ENCODE measurements around the gene CLEC10A. TPM values are rescaled to one million over a fixed set of nuclear protein-coding genes. Genes with fewer than 3 reads are reported as not detected.
"Not testable (repeated sequence)": the region's sequence is repeated elsewhere in the genome, so short reads cannot be mapped to it uniquely, and the experiment has no call there.

Gene CLEC10A
- total RNA-seq, 4 donors from 2014 or later = 1.8 to 9.9 (median 5.6) TPM

DNA sequence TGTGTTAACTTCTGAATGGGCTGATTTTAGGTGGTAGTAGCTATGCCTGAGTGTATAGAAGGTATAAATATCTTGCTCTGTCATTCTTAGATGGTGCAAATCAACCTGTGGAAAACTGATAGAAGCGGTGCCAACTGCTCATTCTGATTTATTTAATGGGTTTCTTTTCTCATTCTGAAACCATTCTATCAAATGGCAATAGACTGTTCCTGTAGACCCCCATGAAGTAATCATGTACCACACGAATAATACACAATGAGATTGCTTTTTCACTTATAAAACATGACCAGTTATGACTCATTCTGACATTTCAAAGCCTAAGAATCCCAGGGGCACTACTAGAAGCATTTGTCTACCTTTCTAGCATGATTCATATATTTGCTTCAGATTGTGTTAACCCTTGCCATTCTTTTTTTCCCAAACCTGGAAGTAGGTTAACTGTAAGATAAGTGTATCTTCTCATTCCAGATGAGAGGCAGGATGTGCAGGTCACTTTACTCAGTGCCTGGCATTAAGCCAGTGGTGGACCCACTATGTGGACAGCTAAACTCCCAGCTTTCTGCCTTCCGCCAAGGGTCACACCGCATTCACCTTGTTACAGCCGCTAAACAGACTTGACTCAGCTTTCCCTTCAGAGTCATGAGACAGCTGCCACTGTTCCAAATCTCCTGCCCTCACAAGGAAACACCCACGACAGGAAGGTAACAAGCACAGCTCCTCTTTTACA lies 19.7 kb downstream of the CLEC10A start:
- no peak for DNase-seq
- TF ChIP-seq, protein P1, sequence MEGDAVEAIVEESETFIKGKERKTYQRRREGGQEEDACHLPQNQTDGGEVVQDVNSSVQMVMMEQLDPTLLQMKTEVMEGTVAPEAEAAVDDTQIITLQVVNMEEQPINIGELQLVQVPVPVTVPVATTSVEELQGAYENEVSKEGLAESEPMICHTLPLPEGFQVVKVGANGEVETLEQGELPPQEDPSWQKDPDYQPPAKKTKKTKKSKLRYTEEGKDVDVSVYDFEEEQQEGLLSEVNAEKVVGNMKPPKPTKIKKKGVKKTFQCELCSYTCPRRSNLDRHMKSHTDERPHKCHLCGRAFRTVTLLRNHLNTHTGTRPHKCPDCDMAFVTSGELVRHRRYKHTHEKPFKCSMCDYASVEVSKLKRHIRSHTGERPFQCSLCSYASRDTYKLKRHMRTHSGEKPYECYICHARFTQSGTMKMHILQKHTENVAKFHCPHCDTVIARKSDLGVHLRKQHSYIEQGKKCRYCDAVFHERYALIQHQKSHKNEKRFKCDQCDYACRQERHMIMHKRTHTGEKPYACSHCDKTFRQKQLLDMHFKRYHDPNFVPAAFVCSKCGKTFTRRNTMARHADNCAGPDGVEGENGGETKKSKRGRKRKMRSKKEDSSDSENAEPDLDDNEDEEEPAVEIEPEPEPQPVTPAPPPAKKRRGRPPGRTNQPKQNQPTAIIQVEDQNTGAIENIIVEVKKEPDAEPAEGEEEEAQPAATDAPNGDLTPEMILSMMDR (IDR thresholded peaks at IDR 0.05) = no peak
- no peak for TF ChIP-seq POLR2A (IDR thresholded peaks at IDR 0.05)
- H3K27ac ChIP-seq = no peak overlapping the region
- H3K9me3 ChIP-seq = no peaks in the 10 kb centered on the region
- no peak overlapping the region for H3K4me3 ChIP-seq
- no peaks in the 10 kb centered on the region for H3K4me1 ChIP-seq
- H3K27me3 ChIP-seq = no peaks in the 10 kb centered on the region
- H3K36me3 ChIP-seq = no peaks in the 10 kb centered on the region

DNA sequence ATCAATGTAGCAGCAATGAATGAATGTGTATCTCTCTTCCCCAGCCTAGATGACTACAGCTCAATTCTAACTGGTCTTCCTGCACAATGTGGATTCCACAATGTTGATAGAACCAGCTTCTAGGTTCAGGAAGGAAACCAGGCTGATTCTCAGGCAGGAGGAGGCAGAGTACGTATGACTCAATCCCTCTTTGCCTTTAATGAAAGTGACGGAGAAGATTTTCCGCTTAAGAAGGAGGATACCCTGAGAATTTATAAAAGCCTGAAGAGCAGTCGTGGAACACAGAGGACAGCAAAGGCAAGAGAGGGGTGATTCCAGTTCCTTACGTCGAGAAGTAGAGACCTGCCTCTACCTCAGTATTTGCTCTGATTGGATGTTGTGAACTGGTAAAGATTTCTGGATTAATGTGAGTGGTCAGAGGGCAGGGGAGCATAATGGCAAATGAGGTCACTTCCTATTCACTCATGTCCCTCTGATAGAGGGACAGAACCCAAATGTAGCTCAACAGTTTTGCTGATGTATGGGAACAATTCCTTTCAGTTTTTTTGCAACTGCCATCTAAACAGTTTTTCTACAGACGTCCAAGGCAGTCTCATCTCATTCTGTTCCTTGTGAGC lies 21.1 kb downstream of the CLEC10A start:
- H3K4me1 ChIP-seq = no peaks in the 10 kb centered on the region
- TF ChIP-seq, protein P1 (IDR thresholded peaks at IDR 0.05) = no peak
- no peak for TF ChIP-seq POLR2A (IDR thresholded peaks at IDR 0.05)
- no peak overlapping the region for H3K4me3 ChIP-seq
- no peaks in the 10 kb centered on the region for H3K36me3 ChIP-seq
- no peak for DNase-seq
- H3K27ac ChIP-seq = no peak overlapping the region
- no peaks in the 10 kb centered on the region for H3K9me3 ChIP-seq
- no peaks in the 10 kb centered on the region for H3K27me3 ChIP-seq

DNA sequence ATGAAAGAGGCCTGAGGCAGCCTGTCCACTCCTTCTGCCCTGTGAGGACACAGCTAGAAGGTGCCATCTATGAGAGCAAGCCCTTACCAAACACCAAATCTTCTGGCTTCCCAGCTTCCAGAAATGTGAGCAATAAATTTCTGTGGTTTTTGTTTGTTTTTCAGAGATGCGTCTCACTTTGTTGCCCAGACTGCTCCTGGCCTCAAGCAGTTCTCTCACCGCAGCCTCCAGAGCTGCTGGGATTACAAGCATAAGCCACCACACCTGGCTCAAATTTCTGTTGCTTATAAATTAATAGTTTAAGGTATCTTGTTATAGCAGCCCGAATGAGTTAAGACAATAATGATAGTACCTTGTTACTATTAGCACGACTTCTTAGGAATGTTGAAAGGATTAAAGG lies 23.7 kb downstream of the CLEC10A start:
- H3K27ac ChIP-seq = no peak overlapping the region
- H3K4me1 ChIP-seq = no peaks in the 10 kb centered on the region
- H3K36me3 ChIP-seq = no peaks in the 10 kb centered on the region
- H3K4me3 ChIP-seq = no peak overlapping the region
- no peaks in the 10 kb centered on the region for H3K9me3 ChIP-seq
- no peaks in the 10 kb centered on the region for H3K27me3 ChIP-seq
- no peak for DNase-seq
- no peak for TF ChIP-seq POLR2A (IDR thresholded peaks at IDR 0.05)
- TF ChIP-seq, protein P1 (IDR thresholded peaks at IDR 0.05) = no peak

DNA sequence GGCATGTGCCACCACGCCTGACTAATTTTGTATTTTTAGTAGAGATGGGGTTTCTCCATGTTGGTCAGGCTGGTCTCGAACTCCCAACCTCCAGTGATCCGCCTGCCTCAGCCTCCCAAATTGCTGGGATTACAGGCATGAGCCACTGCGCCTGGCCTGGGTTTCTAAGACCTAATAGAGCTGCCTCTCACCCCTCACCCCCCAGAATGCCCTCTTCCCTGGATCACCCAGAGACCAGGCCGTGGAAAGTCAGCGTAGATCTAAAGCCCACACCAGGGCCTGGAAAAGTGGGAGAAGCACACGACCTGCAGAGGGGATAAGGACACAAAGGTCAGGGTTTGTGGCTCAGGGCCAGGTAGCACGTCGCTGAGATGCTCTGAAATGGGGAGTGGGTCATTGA lies 29.5 kb downstream of the CLEC10A start:
- not testable (repeated sequence) for H3K27ac ChIP-seq, H3K27me3 ChIP-seq, H3K4me3 ChIP-seq, DNase-seq, H3K36me3 ChIP-seq, H3K9me3 ChIP-seq
- peaks cover 0 to 18% (median 8%) of the 10 kb centered on the region in 4 donors for H3K4me1 ChIP-seq

DNA sequence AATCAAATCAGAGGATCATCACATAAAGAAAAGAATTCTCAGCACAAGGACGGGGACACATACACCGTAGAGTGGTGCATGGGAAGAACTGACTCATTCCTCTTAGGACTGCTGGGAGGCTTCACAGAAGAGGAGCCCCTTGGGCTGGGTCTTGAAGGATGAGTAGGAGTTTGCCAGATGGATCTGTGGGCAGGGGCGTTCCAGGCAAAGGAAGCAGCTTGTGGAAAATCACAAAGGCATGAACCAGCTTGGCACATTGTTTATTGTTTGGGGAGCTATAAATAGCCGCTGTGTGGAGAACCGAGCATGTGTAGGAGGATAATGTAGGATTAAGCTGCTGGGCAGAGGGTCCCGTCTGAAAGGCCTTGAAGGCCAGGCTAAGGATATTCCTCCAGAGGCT lies 31.1 kb downstream of the CLEC10A start:
- Histone ChIP-seq H3K4me1 (peaks cover 0 to 25% (median 8%) of the 10 kb centered on the region in 4 donors), H3K4me3 (no peak overlapping the region), H3K9me3 (no peaks in the 10 kb centered on the region), H3K27me3 (no peaks in the 10 kb centered on the region), H3K36me3 (no peaks in the 10 kb centered on the region), H3K27ac (no peak overlapping the region)
- no peak for DNase-seq
- no peak for TF ChIP-seq POLR2A (IDR thresholded peaks at IDR 0.05)
- TF ChIP-seq, protein P1 (IDR thresholded peaks at IDR 0.05) = no peak

DNA sequence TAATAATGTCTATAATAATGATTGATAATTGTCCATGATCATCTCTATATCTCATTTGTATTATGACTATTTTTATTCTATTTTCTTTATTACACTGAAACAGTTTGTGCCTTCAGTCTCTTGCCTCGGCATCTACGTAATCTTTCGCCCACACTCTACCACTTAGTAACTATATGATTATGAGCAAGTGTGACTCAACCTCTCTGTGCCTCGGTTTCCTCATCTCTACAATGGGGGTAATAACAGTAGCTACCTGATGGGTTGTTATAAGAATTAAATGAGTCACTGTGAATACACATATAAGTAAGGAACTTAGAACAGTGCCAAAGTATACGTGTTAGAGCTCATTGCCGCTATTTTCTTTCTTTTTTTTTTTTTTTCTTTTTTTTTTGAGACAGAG lies 32.5 kb downstream of the CLEC10A start:
- DNase-seq = no peak
- H3K27me3 ChIP-seq = peaks cover 0 to 4% of the 10 kb centered on the region in 2 donors
- H3K9me3 ChIP-seq = no peaks in the 10 kb centered on the region
- H3K4me3 ChIP-seq = peak overlapping the region in 1 of 4 donors; percentile 46
- peaks cover 9 to 39% (median 15%) of the 10 kb centered on the region in 4 donors for H3K4me1 ChIP-seq
- peak overlapping the region in 1 of 4 donors; percentile 73 for H3K27ac ChIP-seq
- H3K36me3 ChIP-seq = no peaks in the 10 kb centered on the region
- TF ChIP-seq POLR2A (IDR thresholded peaks at IDR 0.05) = no peak
- TF ChIP-seq, protein P1 (IDR thresholded peaks at IDR 0.05) = no peak
